ENCODE measurements around the gene FAM229A.

- TF ChIP-seq ZNF274 (IDR thresholded peaks at IDR 0.05; ENCODE audit: low read depth, low read length) = no peak
- TF ChIP-seq SUZ12 (IDR thresholded peaks at IDR 0.05; ENCODE audit: extremely low read depth, insufficient read depth, insufficient read length) = no peak
Measured at GRCh38 chr1:32336591-32336932, 25.7 kb downstream of the FAM229A start.
